HL-60 (cell line): ENCODE data around the gene TPCN1.

Source experiments
- CTCF ChIP-seq: IDR thresholded peaks from one replicate; pipeline ENCODE4 v1.5.1; 2011; ENCODE audit warnings: low read length, control low read depth, inconsistent platforms; ENCODE audit not compliant: insufficient read depth
- POLR2AphosphoS5 ChIP-seq: IDR thresholded peaks from 2 replicates; pipeline ENCODE4 v1.6.1; 2012; ENCODE audit warnings: low read depth
- REST ChIP-seq: IDR thresholded peaks from 2 replicates; pipeline ENCODE4 v1.6.1; 2012; ENCODE audit warnings: low read depth; ENCODE audit not compliant: insufficient replicate concordance
- SPI1 ChIP-seq: IDR thresholded peaks from 2 replicates; pipeline ENCODE4 v1.6.1; 2012; ENCODE audit warnings: low read depth, mild to moderate bottlenecking, borderline replicate concordance

- TF ChIP-seq SPI1 (no peak), REST (no peak), CTCF (no peak), POLR2AphosphoS5 (no peak)
Measured at GRCh38 chr12:113305281-113305856, 84.1 kb downstream of the TPCN1 start.
